ENCODE results near the gene SURF1. TPM values are rescaled to one million over a fixed set of nuclear protein-coding genes. Genes with fewer than 3 reads are reported as not detected.
A peak's percentile ranks its signal among the peaks of the same experiment; 100 is the strongest.
"Not testable (repeated sequence)": the region's sequence is repeated elsewhere in the genome, so short reads cannot be mapped to it uniquely, and the experiment has no call there.

SURF1 gene
- polyA plus RNA-seq, 4 donors, result 34.5 to 46.9 (median 43.5) TPM

- no peak for DNase-seq (ENCODE audit: low read depth in 4 of 4, low spot score in 2 of 4)
These were observed 28.5 kb upstream of the SURF1 start for GRCh38 chr9:133384736-133385321.

GRCh38 chr9:133383438-133383837 is 27.2 kb upstream of the SURF1 start:
- no peak for DNase-seq (ENCODE audit: low read depth in 4 of 4, low spot score in 2 of 4)

GRCh38 chr9:133382507-133383141 is 26.3 kb upstream of the SURF1 start:
- DNase-seq (ENCODE audit: low read depth in 4 of 4, low spot score in 2 of 4), result no peak

- DNase-seq (ENCODE audit: low read depth in 4 of 4, low spot score in 2 of 4), result no peak
These were observed 24.4 kb upstream of the SURF1 start for GRCh38 chr9:133380734-133381133.

GRCh38 chr9:133379153-133380086 is 23.1 kb upstream of the SURF1 start:
- DNase-seq (ENCODE audit: low read depth in 4 of 4, low spot score in 2 of 4), result no peak

- DNase-seq (ENCODE audit: low read depth in 4 of 4, low spot score in 2 of 4), result no peak
These were observed 22.2 kb upstream of the SURF1 start for GRCh38 chr9:133378408-133378962.

GRCh38 chr9:133377721-133378216 is 21.5 kb upstream of the SURF1 start:
- DNase-seq (ENCODE audit: low read depth in 4 of 4, low spot score in 2 of 4), result no peak

- DNase-seq (ENCODE audit: low read depth in 4 of 4, low spot score in 2 of 4), result not testable (repeated sequence)
These were observed 21.0 kb upstream of the SURF1 start for GRCh38 chr9:133377280-133377679.

GRCh38 chr9:133375724-133376654 is 19.7 kb upstream of the SURF1 start, which contains the start of the genes STKLD1 and SURF4:
Gene STKLD1 (plus strand): TSS chr9:133376366. CDS start chr9:133376474, 108 bp downstream.
Gene SURF4 (minus strand): TSS chr9:133376060. CDS start chr9:133375969, 91 bp downstream.
- DNase-seq (ENCODE audit: low read depth in 4 of 4, low spot score in 2 of 4), result peak; percentile 74 to 93 (median 90)

GRCh38 chr9:133375116-133375723 is 18.9 kb upstream of the SURF1 start:
- no peak for DNase-seq (ENCODE audit: low read depth in 4 of 4, low spot score in 2 of 4)

GRCh38 chr9:133374612-133375115 is 18.4 kb upstream of the SURF1 start:
- no peak for DNase-seq (ENCODE audit: low read depth in 4 of 4, low spot score in 2 of 4)

- DNase-seq (ENCODE audit: low read depth in 4 of 4, low spot score in 2 of 4), result no peak
These were observed 15.9 kb upstream of the SURF1 start for GRCh38 chr9:133372144-133372543.

- DNase-seq (ENCODE audit: low read depth in 4 of 4, low spot score in 2 of 4), result no peak
These were observed 15.0 kb upstream of the SURF1 start for GRCh38 chr9:133371261-133371711.

- no peak for DNase-seq (ENCODE audit: low read depth in 4 of 4, low spot score in 2 of 4)
These were observed 14.4 kb upstream of the SURF1 start for GRCh38 chr9:133370685-133371084.

GRCh38 chr9:133369933-133370332 is 13.6 kb upstream of the SURF1 start:
- no peak for DNase-seq (ENCODE audit: low read depth in 4 of 4, low spot score in 2 of 4)

GRCh38 chr9:133369422-133369821 is 13.1 kb upstream of the SURF1 start:
- no peak for DNase-seq (ENCODE audit: low read depth in 4 of 4, low spot score in 2 of 4)

GRCh38 chr9:133368249-133368881 is 12.1 kb upstream of the SURF1 start:
- no peak for DNase-seq (ENCODE audit: low read depth in 4 of 4, low spot score in 2 of 4)

GRCh38 chr9:133367778-133368177 is 11.5 kb upstream of the SURF1 start:
- DNase-seq (ENCODE audit: low read depth in 4 of 4, low spot score in 2 of 4), result no peak
